AG08396 (cell line): ENCODE data around the gene OLFM1.
"Not testable (repeated sequence)": the region's sequence is repeated elsewhere in the genome, so short reads cannot be mapped to it uniquely, and the experiment has no call there.

ENCODE experiments used
- DNase-seq: peaks from one replicate; pipeline ENCODE4 v3.0.0; 2012; ENCODE audit warnings: low spot score, mixed read lengths

OLFM1 gene

GRCh38 chr9:135154050-135154615 lies 66.7 kb downstream of the OLFM1 start:
- no peak for DNase-seq

DNA sequence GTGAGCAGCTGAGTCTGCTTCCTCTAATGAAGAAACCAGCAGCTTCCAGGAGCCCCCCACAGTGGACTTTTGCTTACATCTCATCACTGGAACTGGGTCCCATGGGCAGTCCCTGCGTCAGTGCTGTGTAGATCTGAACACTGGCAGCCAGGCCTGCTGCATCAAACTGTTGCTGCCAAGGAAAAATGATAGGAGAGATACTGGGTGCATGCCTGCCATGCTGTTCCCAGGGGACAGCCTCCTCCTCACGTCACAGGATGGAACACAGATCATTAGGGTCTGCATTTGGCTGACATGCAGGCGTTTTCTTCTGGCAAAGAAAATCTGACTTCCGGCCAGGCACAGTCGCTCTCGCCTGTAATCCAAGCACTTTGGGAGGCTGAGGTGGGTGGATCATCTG lies 67.9 kb downstream of the OLFM1 start:
- DNase-seq = no peak

GRCh38 chr9:135156525-135157510 lies 69.3 kb downstream of the OLFM1 start:
- DNase-seq = peak; percentile 53

GRCh38 chr9:135157856-135158563 lies 70.5 kb downstream of the OLFM1 start:
- no peak for DNase-seq

DNA sequence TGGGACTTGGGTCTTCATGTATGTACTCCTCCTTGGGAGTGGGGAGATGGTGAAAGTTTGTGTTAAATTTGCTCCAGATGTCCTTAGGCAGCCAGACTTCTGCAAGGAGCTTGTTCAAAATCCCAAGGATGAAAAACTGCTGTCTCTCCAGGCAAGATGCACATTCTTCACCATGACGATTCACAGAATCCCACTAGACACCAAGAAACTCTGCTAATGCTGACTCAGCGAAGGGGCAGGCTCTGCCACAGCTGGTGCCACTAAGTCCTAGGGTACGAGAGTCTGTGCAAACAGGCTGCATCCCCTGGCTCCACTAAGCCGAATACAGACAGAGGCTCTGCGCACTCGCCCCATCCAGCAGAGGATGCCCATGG lies 71.1 kb downstream of the OLFM1 start:
- no peak for DNase-seq

DNA sequence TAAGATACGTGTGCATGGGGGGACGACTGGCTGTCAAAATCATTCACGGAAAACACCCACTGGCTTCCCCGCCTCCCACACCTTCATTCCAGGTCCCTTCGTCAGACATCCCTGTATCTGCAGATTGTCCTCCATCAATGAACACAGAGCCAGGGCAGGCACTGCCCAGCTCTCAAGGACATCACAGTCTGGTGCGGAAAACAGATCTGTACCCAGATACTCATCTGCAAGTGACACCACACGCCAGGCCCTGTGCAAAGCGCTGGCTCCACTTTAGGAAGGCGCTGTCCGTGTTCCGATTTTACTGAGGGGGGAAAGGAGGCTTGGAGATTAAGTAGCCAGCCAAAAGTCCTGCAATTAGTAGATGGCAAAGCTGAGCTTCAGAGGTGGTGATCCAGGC lies 72.3 kb downstream of the OLFM1 start:
- no peak for DNase-seq

GRCh38 chr9:135160862-135161261 lies 73.4 kb downstream of the OLFM1 start:
- no peak for DNase-seq

GRCh38 chr9:135162599-135162998 lies 75.1 kb downstream of the OLFM1 start:
- not testable (repeated sequence) for DNase-seq

DNA sequence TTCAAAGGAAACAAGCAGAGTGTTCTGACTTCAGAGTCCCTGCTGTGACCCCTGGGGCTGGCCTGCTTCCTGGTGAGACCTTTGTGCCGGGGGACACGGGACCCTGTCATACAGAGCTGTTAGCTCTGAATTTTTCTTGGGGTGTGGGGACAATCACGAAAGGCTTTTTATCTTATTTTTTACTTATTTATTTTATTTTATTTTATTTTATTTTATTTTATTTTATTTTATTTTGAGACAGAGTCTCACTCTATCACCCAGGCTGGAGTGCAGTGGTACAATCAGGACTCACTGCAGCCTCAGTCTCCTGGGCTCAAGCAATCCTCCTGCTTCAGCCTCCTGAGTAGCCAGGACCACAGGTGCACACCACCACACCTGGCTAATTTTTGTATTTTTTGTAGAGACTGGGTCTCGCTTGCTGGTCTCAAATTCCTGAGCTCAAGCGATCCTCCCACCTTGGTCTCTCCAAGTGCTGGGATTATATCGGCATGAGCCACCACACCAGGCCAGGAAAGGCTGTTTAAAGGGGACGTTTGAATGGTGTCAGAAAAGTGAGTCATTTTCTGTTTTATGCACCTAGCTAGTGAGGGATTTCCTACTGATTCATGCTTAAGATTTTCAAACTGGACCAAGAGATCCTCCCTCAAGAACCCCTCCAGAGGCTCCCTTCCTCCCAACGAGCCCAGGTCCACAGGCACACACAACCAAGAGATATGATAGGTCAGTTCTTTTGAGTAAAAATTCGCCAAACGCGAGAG lies 75.7 kb downstream of the OLFM1 start:
- no peak for DNase-seq

- no peak for DNase-seq
Observed at GRCh38 chr9:135164036-135164435, 76.6 kb downstream of the OLFM1 start.

- no peak for DNase-seq
Observed at GRCh38 chr9:135165003-135165711, 77.7 kb downstream of the OLFM1 start.

DNA sequence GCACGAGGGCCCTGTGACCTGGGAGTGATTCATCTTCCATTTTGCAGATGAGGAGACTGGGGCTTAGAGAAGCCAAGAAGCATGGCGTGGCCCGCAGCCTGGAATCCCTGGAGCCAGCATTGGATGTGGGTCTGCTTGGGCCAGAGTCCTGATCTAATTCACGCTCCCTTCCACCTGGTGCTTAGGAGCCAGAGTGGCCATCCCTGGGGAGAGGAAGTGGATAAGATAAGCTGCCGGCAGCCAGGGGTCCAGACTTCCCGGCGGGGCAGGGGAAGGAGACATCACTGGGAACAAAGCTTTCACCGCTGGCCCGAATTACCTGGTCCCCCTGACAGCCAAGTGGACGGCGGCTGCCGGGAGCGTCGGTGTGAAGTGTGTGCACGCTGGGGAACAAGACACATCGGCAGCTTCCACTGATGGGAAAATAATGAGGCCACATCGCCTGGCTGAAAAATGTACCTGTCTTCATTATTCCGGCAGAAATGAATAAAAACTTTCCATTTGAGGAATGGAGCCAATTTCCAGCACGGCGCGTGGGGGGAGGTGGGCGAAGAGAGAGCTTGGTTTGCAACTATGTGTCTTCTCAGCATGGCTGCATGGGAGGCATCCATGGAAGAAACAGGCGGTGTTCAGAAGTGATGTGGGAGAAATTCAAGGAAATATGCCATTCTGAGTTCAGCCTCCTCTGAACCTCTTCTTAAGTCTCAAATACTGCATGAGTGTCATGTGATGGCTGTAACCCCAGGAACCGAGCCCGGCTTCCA lies 78.5 kb downstream of the OLFM1 start:
- no peak for DNase-seq

- no peak for DNase-seq
Observed at GRCh38 chr9:135166565-135166964, 79.1 kb downstream of the OLFM1 start.

GRCh38 chr9:135167356-135167755 lies 79.9 kb downstream of the OLFM1 start:
- DNase-seq = no peak

GRCh38 chr9:135167849-135168655 lies 80.6 kb downstream of the OLFM1 start:
- no peak for DNase-seq

DNA sequence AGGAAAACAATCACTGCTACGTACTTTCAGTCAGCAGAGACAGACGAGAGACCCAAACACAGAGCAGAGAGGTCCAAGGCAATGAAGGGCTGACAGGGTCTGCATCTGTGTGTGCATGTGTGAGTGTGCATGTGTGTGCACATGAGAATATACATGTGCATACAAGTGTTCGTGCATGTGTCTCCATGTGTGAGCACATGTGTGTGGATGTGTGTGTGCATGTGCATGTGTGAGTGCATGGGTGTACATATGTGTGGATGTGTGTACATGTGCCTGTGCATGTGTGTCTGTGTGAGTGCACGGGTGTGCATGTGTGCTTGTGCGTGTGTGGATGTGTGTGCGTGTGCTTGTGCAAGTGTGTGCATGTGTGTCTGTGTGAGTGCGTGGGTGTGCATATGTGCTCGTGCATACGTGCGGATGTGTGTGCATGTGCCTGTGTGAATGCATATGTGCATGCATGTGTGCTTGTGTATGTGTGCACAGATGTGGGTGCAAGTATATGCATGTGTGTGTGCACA lies 82.3 kb downstream of the OLFM1 start:
- no peak for DNase-seq

- no peak for DNase-seq
Observed at GRCh38 chr9:135170535-135170934, 83.1 kb downstream of the OLFM1 start.
